ENCODE results near the gene CARD9.

DNA sequence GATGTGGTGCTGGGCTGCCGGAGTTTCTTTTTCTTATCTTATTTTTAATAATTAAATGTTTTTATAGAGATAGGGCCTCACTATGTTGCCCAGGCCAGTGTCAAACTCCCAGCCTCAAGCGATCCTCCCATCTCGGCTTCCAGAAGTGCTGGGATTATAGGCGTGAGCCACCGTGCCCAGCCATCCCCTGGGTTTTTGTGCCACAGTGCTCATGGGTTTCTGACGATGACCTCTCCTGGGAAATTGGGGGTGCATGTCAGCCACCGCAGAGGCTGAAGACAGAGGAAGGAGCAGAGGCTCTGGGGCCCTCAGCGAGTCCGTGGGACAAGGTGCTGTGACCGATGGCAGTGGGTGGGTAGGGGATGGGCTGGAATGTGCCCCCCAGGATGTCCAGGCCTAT lies 31.7 kb downstream of the CARD9 start:
- TF ChIP-seq, protein P1, sequence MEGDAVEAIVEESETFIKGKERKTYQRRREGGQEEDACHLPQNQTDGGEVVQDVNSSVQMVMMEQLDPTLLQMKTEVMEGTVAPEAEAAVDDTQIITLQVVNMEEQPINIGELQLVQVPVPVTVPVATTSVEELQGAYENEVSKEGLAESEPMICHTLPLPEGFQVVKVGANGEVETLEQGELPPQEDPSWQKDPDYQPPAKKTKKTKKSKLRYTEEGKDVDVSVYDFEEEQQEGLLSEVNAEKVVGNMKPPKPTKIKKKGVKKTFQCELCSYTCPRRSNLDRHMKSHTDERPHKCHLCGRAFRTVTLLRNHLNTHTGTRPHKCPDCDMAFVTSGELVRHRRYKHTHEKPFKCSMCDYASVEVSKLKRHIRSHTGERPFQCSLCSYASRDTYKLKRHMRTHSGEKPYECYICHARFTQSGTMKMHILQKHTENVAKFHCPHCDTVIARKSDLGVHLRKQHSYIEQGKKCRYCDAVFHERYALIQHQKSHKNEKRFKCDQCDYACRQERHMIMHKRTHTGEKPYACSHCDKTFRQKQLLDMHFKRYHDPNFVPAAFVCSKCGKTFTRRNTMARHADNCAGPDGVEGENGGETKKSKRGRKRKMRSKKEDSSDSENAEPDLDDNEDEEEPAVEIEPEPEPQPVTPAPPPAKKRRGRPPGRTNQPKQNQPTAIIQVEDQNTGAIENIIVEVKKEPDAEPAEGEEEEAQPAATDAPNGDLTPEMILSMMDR (IDR thresholded peaks at IDR 0.05) = no peak
- no peak for TF ChIP-seq EZH2 (IDR thresholded peaks at IDR 0.05)

Data from neural progenitor cell (in vitro differentiated cells).